ENCODE results near the gene AGR2.

AGR2 gene

GRCh38 chr7:16801579-16801978 is 3.2 kb downstream of the AGR2 start:
- H3K4me3 ChIP-seq (ENCODE audit: low read length) = no peak overlapping the region
- no peak for TF ChIP-seq ZNF274 (IDR thresholded peaks at IDR 0.05; ENCODE audit: low read depth, low read length)

GRCh38 chr7:16801111-16801542 is 3.7 kb downstream of the AGR2 start:
- TF ChIP-seq ZNF274 (IDR thresholded peaks at IDR 0.05; ENCODE audit: low read depth, low read length) = no peak
- no peak overlapping the region for H3K4me3 ChIP-seq (ENCODE audit: low read length)

- no peak for TF ChIP-seq ZNF274 (IDR thresholded peaks at IDR 0.05; ENCODE audit: low read depth, low read length)
- H3K4me3 ChIP-seq (ENCODE audit: low read length) = no peak overlapping the region
Measured at GRCh38 chr7:16795624-16796023, 9.2 kb downstream of the AGR2 start.

- TF ChIP-seq ZNF274 (IDR thresholded peaks at IDR 0.05; ENCODE audit: low read depth, low read length) = no peak
- no peak overlapping the region for H3K4me3 ChIP-seq (ENCODE audit: low read length)
Measured at GRCh38 chr7:16794986-16795385, 9.8 kb downstream of the AGR2 start.

GRCh38 chr7:16791905-16792698 is 12.7 kb downstream of the AGR2 start:
- no peak overlapping the region for H3K4me3 ChIP-seq (ENCODE audit: low read length)
- TF ChIP-seq ZNF274 (IDR thresholded peaks at IDR 0.05; ENCODE audit: low read depth, low read length) = no peak

GRCh38 chr7:16791071-16791470 is 13.7 kb downstream of the AGR2 start:
- no peak overlapping the region for H3K4me3 ChIP-seq (ENCODE audit: low read length)
- no peak for TF ChIP-seq ZNF274 (IDR thresholded peaks at IDR 0.05; ENCODE audit: low read depth, low read length)

GRCh38 chr7:16787127-16787526 is 17.7 kb downstream of the AGR2 start:
- H3K4me3 ChIP-seq (ENCODE audit: low read length) = no peak overlapping the region
- no peak for TF ChIP-seq ZNF274 (IDR thresholded peaks at IDR 0.05; ENCODE audit: low read depth, low read length)

GRCh38 chr7:16786257-16786656 is 18.5 kb downstream of the AGR2 start:
- H3K4me3 ChIP-seq (ENCODE audit: low read length) = no peak overlapping the region
- TF ChIP-seq ZNF274 (IDR thresholded peaks at IDR 0.05; ENCODE audit: low read depth, low read length) = no peak

- TF ChIP-seq ZNF274 (IDR thresholded peaks at IDR 0.05; ENCODE audit: low read depth, low read length) = no peak
- no peak overlapping the region for H3K4me3 ChIP-seq (ENCODE audit: low read length)
Measured at GRCh38 chr7:16785846-16786245, 19.0 kb downstream of the AGR2 start.

- H3K4me3 ChIP-seq (ENCODE audit: low read length) = no peak overlapping the region
- no peak for TF ChIP-seq ZNF274 (IDR thresholded peaks at IDR 0.05; ENCODE audit: low read depth, low read length)
Measured at GRCh38 chr7:16785321-16785720, 19.5 kb downstream of the AGR2 start.

- no peak for TF ChIP-seq ZNF274 (IDR thresholded peaks at IDR 0.05; ENCODE audit: low read depth, low read length)
- H3K4me3 ChIP-seq (ENCODE audit: low read length) = no peak overlapping the region
Measured at GRCh38 chr7:16780596-16780995, 24.2 kb downstream of the AGR2 start.

- no peak for TF ChIP-seq ZNF274 (IDR thresholded peaks at IDR 0.05; ENCODE audit: low read depth, low read length)
- H3K4me3 ChIP-seq (ENCODE audit: low read length) = no peak overlapping the region
Measured at GRCh38 chr7:16779051-16779450, 25.7 kb downstream of the AGR2 start.

GRCh38 chr7:16778476-16778875 is 26.3 kb downstream of the AGR2 start:
- no peak for TF ChIP-seq ZNF274 (IDR thresholded peaks at IDR 0.05; ENCODE audit: low read depth, low read length)
- no peak overlapping the region for H3K4me3 ChIP-seq (ENCODE audit: low read length)

GRCh38 chr7:16776053-16776452 is 28.7 kb downstream of the AGR2 start:
- no peak for TF ChIP-seq ZNF274 (IDR thresholded peaks at IDR 0.05; ENCODE audit: low read depth, low read length)
- no peak overlapping the region for H3K4me3 ChIP-seq (ENCODE audit: low read length)

GRCh38 chr7:16774986-16775385 is 29.8 kb downstream of the AGR2 start:
- no peak for TF ChIP-seq ZNF274 (IDR thresholded peaks at IDR 0.05; ENCODE audit: low read depth, low read length)

GRCh38 chr7:16774294-16774693 is 30.5 kb downstream of the AGR2 start:
- TF ChIP-seq ZNF274 (IDR thresholded peaks at IDR 0.05; ENCODE audit: low read depth, low read length) = no peak
- H3K4me3 ChIP-seq (ENCODE audit: low read length) = no peak overlapping the region

More at GRCh38 chr7:16774986-16775385, 29.8 kb downstream of the AGR2 start:
- no peak overlapping the region for H3K4me3 ChIP-seq (ENCODE audit: low read length)

Data from GM08714 (cell line).